ENCODE results near the gene CRHR2. TPM values are rescaled to one million over a fixed set of nuclear protein-coding genes. Genes with fewer than 3 reads are reported as not detected.

Gene CRHR2
- polyA plus RNA-seq, 1 donor from 2014 or later: 0.15 TPM

GRCh38 chr7:30663414-30663813, 18.8 kb downstream of the CRHR2 start:
- Histone ChIP-seq H3K9me3 (ENCODE audit: low read length) (no peaks in the 10 kb centered on the region), H3K4me3 (ENCODE audit: low read length) (no peak overlapping the region), H3K9me2 (ENCODE audit: insufficient read depth, low read length) (no peaks in the 10 kb centered on the region), H4K20me1 (ENCODE audit: insufficient read depth) (no peaks in the 10 kb centered on the region), H3K9ac (ENCODE audit: low read length) (no peak overlapping the region), H3K27me3 (ENCODE audit: insufficient read depth, low read depth, low read length) (no peaks in the 10 kb centered on the region), H3F3A (ENCODE audit: insufficient read depth, low read length, poor library complexity, severe bottlenecking) (no peaks in the 10 kb centered on the region), H3K36me3 (ENCODE audit: insufficient read depth, low read length) (no peaks in the 10 kb centered on the region), H3K27ac (ENCODE audit: low read length) (no peak overlapping the region), H3K79me2 (replicated peaks; ENCODE audit: insufficient read depth, low read length) (no peaks in the 10 kb centered on the region), H3K4me2 (ENCODE audit: low read length) (no peak overlapping the region), H2AFZ (ENCODE audit: low read depth, low read length) (no peak overlapping the region)
- TF ChIP-seq SMC3 (conservative IDR thresholded peaks at IDR 0.05; ENCODE audit: poor library complexity): no peak
- TF ChIP-seq POLR2AphosphoS5 (IDR thresholded peaks at IDR 0.05): no peak
- TF ChIP-seq TAF1 (IDR thresholded peaks at IDR 0.05; ENCODE audit: low read depth): no peak
- no peak for TF ChIP-seq CTCF (IDR thresholded peaks at IDR 0.05; ENCODE audit: poor library complexity, severe bottlenecking)
- no peak for TF ChIP-seq EP300 (conservative IDR thresholded peaks at IDR 0.05; ENCODE audit: poor library complexity, severe bottlenecking)
- no peak for TF ChIP-seq REST (IDR thresholded peaks at IDR 0.05; ENCODE audit: borderline replicate concordance)
- no peak for TF ChIP-seq RAD21 (conservative IDR thresholded peaks at IDR 0.05)
- TF ChIP-seq EZH2 (IDR thresholded peaks at IDR 0.05; ENCODE audit: borderline replicate concordance, insufficient read depth, low read length, poor library complexity, severe bottlenecking): no peak
- no peak for TF ChIP-seq MXI1 (conservative IDR thresholded peaks at IDR 0.05; ENCODE audit: poor library complexity, severe bottlenecking)

- Histone ChIP-seq H3K4me3 (ENCODE audit: low read length) (no peak overlapping the region), H3K27ac (ENCODE audit: low read length) (no peak overlapping the region), H3K79me2 (replicated peaks; ENCODE audit: insufficient read depth, low read length) (no peaks in the 10 kb centered on the region), H4K20me1 (ENCODE audit: insufficient read depth) (no peaks in the 10 kb centered on the region), H3K9ac (ENCODE audit: low read length) (no peak overlapping the region), H3F3A (ENCODE audit: insufficient read depth, low read length, poor library complexity, severe bottlenecking) (no peaks in the 10 kb centered on the region), H2AFZ (ENCODE audit: low read depth, low read length) (no peak overlapping the region), H3K9me3 (ENCODE audit: low read length) (no peaks in the 10 kb centered on the region), H3K27me3 (ENCODE audit: insufficient read depth, low read depth, low read length) (no peaks in the 10 kb centered on the region), H3K9me2 (ENCODE audit: insufficient read depth, low read length) (no peaks in the 10 kb centered on the region), H3K36me3 (ENCODE audit: insufficient read depth, low read length) (no peaks in the 10 kb centered on the region), H3K4me2 (ENCODE audit: low read length) (no peak overlapping the region)
- TF ChIP-seq MXI1 (conservative IDR thresholded peaks at IDR 0.05; ENCODE audit: poor library complexity, severe bottlenecking) (no peak), RAD21 (conservative IDR thresholded peaks at IDR 0.05) (no peak), POLR2AphosphoS5 (IDR thresholded peaks at IDR 0.05) (no peak), EZH2 (IDR thresholded peaks at IDR 0.05; ENCODE audit: borderline replicate concordance, insufficient read depth, low read length, poor library complexity, severe bottlenecking) (no peak), TAF1 (IDR thresholded peaks at IDR 0.05; ENCODE audit: low read depth) (no peak), CTCF (IDR thresholded peaks at IDR 0.05; ENCODE audit: poor library complexity, severe bottlenecking) (no peak), REST (IDR thresholded peaks at IDR 0.05; ENCODE audit: borderline replicate concordance) (no peak), SMC3 (conservative IDR thresholded peaks at IDR 0.05; ENCODE audit: poor library complexity) (no peak), EP300 (conservative IDR thresholded peaks at IDR 0.05; ENCODE audit: poor library complexity, severe bottlenecking) (no peak)
These were observed 19.8 kb downstream of the CRHR2 start for GRCh38 chr7:30662431-30662939.

All from neural cell (in vitro differentiated cells).